Activated CD4-positive, alpha-beta T cell treated with anti-CD3 and anti-CD28 coated beads, Interleukin-2, amount 10 ng/mL, durations not matched to agents 7 days and 5 days (primary cell): ENCODE measurements around the gene ZNF644. TPM values are rescaled to one million over a fixed set of nuclear protein-coding genes. Genes with fewer than 3 reads are reported as not detected.

Experiments
- CTCF ChIA-PET: fragments of 350-600 bp; sonication (Branson Sonifier 250); formaldehyde crosslinking; loops from one replicate; lab custom pipeline; 2021; ENCODE audit warnings: antibody characterized with exemption; lab: Charles Lee
- POLR2A ChIA-PET: fragments of 350-600 bp; sonication (Branson Sonifier 250); formaldehyde crosslinking; loops from one replicate; lab custom pipeline; 2021; ENCODE audit warnings: antibody characterized with exemption; lab: Charles Lee
- DNase-seq: peaks from one replicate; pipeline ENCODE4 v3.0.0-alpha.2; 2020
- H3K27ac Mint-ChIP-seq: one replicate; pipeline ENCODE4 v1.8.0; 2021; ENCODE audit warnings: mild to moderate bottlenecking, moderate library complexity, mixed read lengths
- H3K27me3 Mint-ChIP-seq: one replicate; pipeline ENCODE4 v1.8.0; 2021; ENCODE audit warnings: mixed read lengths
- H3K36me3 Mint-ChIP-seq: one replicate; pipeline ENCODE4 v1.8.0; 2021; ENCODE audit warnings: low read depth, mixed read lengths
- H3K4me1 Mint-ChIP-seq: one replicate; pipeline ENCODE4 v1.8.0; 2021; ENCODE audit warnings: mixed read lengths
- H3K4me3 Mint-ChIP-seq: one replicate; pipeline ENCODE4 v1.8.0; 2021; ENCODE audit warnings: mild to moderate bottlenecking, moderate library complexity, mixed read lengths
- H3K9me3 Mint-ChIP-seq: one replicate; pipeline ENCODE4 v1.8.0; 2021; ENCODE audit warnings: mixed read lengths
- total RNA-seq, 2 experiments: library from RNA; stranded (reverse); gene quantifications; one replicate each; pipeline ENCODE4 v1.2.3, GENCODE V29; 2021

The ZNF644 gene
- total RNA-seq, 2 experiments from 2014 or later: 51.6 to 53.9 TPM

DNA sequence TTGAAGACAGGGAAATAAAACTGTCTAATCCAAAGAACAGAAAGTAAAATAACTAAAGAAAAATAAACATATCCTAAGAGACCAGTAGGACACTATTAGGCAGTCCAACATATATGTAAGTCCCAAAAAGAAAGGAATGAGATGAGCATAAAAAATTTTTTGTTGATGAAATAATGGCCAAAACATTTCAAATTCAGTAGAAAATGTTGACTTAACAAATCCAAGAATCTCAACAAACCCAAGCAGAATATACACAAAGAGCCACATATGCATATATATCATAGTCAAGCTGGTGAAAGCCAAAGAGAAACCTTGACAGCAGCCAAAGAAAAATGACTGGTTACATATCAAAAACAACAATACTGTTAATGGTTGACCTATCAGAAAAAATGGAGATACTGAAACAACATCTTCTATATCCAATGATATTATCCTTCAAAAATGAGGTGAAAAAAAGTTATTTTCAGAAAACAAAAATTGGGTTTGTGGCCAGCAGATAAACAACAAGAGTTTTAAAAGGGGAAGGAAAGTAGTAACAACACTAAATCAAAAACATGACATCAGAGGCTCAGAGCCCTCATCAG, 26.4 kb downstream of the ZNF644 start:
- Mint-ChIP-seq H3K4me1 (peaks cover 18% of the 10 kb centered on the region), H3K36me3 (peaks cover 81% of the 10 kb centered on the region), H3K27me3 (no peaks in the 10 kb centered on the region), H3K9me3 (peaks cover 42% of the 10 kb centered on the region), H3K4me3 (no peak overlapping the region), H3K27ac (no peak overlapping the region)
- CTCF ChIA-PET: no interaction called here
- DNase-seq: no peak
- POLR2A ChIA-PET: no interaction called here

DNA sequence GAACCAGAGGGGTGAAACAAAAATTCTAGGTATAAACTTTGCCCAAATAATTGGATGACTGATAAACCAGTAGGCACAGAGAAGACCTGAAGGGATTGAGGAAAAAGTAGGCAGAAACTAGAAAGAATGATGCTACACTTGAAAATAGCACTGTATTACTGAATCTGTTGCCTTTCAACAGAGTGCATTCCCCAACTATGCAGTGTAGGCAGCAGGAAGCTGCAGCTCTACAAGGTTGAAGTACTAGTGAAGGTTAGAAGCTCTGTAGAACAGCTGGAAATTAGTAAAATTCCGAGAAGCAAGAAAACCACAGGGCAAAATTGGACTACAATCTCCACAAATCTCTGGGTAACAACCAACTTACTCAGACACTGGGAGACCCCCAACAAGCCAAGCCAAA, 27.4 kb downstream of the ZNF644 start:
- CTCF ChIA-PET: no interaction called here
- Mint-ChIP-seq H3K9me3 (peaks cover 40% of the 10 kb centered on the region), H3K36me3 (peaks cover 83% of the 10 kb centered on the region), H3K4me3 (no peak overlapping the region), H3K27me3 (no peaks in the 10 kb centered on the region), H3K27ac (no peak overlapping the region), H3K4me1 (peaks cover 18% of the 10 kb centered on the region)
- no peak for DNase-seq
- POLR2A ChIA-PET: no interaction called here

DNA sequence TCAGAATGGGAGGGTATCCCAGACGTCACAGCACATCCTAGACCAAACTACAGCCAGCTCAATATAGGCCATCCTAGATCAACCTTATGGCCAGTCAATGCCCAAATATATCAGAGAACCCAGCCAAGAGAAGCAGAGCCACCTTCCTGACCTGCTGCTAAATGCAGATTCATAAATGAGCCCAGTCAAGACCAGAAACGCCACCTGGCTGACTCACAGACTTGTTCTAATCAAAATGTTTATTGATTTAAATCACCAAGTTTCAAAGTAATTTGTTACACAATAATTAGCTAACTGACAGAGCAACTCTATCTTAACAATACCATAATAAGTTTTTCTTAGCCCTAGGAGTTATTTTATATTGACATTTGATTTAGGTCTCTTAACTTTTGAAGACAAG, 28.6 kb downstream of the ZNF644 start:
- H3K27me3 Mint-ChIP-seq: no peaks in the 10 kb centered on the region
- peaks cover 83% of the 10 kb centered on the region for H3K36me3 Mint-ChIP-seq
- no peak overlapping the region for H3K27ac Mint-ChIP-seq
- no peak overlapping the region for H3K4me3 Mint-ChIP-seq
- no peak for DNase-seq
- H3K9me3 Mint-ChIP-seq: peaks cover 42% of the 10 kb centered on the region
- POLR2A ChIA-PET: no interaction called here
- H3K4me1 Mint-ChIP-seq: peaks cover 18% of the 10 kb centered on the region
- CTCF ChIA-PET: no interaction called here

DNA sequence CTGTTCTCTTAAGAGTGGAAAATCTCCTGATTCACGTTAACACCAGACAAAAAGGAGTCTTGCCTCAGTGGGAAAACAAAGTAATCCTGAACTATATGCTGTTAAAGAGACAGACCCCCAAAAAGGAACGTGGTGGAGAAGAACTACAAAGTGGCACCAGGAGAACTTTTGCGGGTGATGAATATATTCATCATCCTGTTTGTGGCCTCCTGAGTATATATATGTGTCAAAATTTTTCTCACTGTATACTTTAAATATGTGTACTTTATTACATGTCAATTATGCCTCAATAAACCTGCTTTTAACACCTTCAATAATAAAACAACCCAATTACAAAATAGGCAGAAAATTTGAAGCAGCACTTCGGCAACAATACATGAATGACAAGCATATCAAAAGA, 31.1 kb downstream of the ZNF644 start:
- Mint-ChIP-seq H3K27me3 (no peaks in the 10 kb centered on the region), H3K4me3 (no peak overlapping the region), H3K4me1 (peaks cover 27% of the 10 kb centered on the region), H3K36me3 (peaks cover 78% of the 10 kb centered on the region), H3K9me3 (peaks cover 40% of the 10 kb centered on the region), H3K27ac (no peak overlapping the region)
- ChIA-PET CTCF (no interaction called here), POLR2A (no interaction called here)
- no peak for DNase-seq

DNA sequence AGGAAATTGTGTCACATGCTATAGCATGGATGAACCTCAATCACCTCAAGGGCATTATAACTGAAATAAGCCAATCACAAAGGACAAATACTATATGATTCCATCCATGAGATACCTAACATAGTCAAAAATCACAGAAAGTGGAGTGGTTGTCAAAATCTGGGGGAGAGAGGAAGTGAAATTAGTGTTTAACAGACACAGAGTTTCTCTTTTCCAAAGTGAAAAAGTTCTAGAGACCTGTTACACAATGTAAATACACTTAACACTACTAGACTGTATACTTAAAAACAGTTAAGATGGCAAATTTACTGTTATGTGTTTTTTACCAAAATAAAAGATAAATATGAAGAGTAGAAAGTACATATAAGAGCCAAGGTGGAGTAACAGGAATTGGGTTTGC, 31.8 kb downstream of the ZNF644 start:
- POLR2A ChIA-PET: no interaction called here
- Mint-ChIP-seq H3K36me3 (peaks cover 70% of the 10 kb centered on the region), H3K4me3 (no peak overlapping the region)

DNA sequence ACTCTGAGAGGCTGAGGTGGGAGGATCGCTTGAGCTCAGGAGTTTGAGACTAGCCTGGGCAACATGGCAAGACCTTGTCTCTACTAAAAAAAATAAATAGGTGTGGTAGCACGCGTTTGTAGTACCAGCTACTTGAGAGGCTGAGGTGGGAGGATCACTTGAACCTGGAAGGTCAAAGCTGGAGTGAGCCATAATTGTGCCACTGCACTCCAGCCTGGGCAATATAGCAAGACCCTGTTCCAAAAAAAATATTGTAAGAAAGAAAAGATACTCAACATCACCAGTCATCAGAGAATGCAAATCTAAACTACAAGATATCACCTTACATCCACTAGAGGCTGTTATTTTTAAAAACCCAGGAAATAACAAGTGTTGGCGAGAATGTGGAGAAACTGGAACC, 32.5 kb downstream of the ZNF644 start:
- CTCF ChIA-PET: no interaction called here
- Mint-ChIP-seq H3K4me3 (no peak overlapping the region), H3K27me3 (no peaks in the 10 kb centered on the region), H3K9me3 (peaks cover 35% of the 10 kb centered on the region), H3K36me3 (peaks cover 63% of the 10 kb centered on the region), H3K4me1 (peaks cover 20% of the 10 kb centered on the region), H3K27ac (no peak overlapping the region)
- DNase-seq: no peak
- POLR2A ChIA-PET: interaction anchor here (0.6 kb wide), 1 partner anchor 897 kb away, joined by 3 read pairs; the partner anchor contains the start of gene TGFBR3

More for the DNA sequence above, 31.8 kb downstream of the ZNF644 start:
- no peak for DNase-seq
- H3K4me1 Mint-ChIP-seq: peaks cover 24% of the 10 kb centered on the region
- H3K27me3 Mint-ChIP-seq: no peaks in the 10 kb centered on the region
- peaks cover 35% of the 10 kb centered on the region for H3K9me3 Mint-ChIP-seq
- CTCF ChIA-PET: no interaction called here
- H3K27ac Mint-ChIP-seq: no peak overlapping the region

DNA sequence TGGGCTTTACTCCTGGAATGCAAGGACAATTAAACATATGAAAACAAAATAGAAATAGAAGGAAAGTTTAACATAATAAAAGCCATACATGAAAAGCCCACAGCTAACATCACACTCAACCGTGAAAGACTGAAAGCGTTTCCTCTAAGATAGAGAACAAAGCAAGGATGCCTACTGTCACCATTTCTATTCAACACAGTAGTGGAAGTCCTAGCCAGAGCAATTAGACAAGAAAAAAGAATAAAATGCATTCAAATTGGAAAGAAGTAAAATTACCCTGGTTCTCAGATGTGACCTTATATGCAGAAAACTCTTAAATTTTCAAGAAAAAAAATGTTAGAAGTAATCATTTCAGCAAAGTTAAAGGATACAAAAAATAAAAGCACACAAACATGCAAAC, 34.0 kb downstream of the ZNF644 start:
- POLR2A ChIA-PET: no interaction called here
- Mint-ChIP-seq H3K4me3 (no peak overlapping the region), H3K36me3 (peaks cover 65% of the 10 kb centered on the region), H3K9me3 (peaks cover 33% of the 10 kb centered on the region), H3K4me1 (peaks cover 24% of the 10 kb centered on the region), H3K27me3 (no peaks in the 10 kb centered on the region), H3K27ac (no peak overlapping the region)
- CTCF ChIA-PET: no interaction called here
- no peak for DNase-seq

DNA sequence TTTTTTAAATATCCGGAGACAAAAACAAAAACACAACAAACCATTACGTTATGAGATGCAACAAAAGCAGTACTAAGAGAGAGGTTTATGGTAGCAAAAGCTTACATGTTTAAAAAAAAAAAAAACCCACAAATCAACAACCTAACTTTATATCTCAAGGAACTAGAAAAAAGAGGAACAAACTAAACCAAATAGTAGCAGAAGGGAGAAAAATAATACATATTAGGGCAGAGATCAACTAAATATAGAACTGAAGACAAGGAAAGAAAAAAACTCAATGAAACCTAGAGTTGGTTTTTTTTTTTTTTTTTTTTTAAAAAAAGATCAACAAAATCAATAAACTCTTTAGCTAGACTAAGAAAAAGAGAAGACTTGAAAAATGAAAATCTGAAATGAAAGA, 34.9 kb downstream of the ZNF644 start:
- no peak for DNase-seq
- H3K9me3 Mint-ChIP-seq: peaks cover 31% of the 10 kb centered on the region
- POLR2A ChIA-PET: no interaction called here
- H3K4me3 Mint-ChIP-seq: no peak overlapping the region
- H3K4me1 Mint-ChIP-seq: peaks cover 24% of the 10 kb centered on the region
- peaks cover 64% of the 10 kb centered on the region for H3K36me3 Mint-ChIP-seq
- H3K27me3 Mint-ChIP-seq: no peaks in the 10 kb centered on the region
- CTCF ChIA-PET: interaction anchor here (0.6 kb wide), 1 partner anchor 146 kb away, joined by 3 read pairs; no protein-coding TSS in a partner anchor
- H3K27ac Mint-ChIP-seq: no peak overlapping the region

DNA sequence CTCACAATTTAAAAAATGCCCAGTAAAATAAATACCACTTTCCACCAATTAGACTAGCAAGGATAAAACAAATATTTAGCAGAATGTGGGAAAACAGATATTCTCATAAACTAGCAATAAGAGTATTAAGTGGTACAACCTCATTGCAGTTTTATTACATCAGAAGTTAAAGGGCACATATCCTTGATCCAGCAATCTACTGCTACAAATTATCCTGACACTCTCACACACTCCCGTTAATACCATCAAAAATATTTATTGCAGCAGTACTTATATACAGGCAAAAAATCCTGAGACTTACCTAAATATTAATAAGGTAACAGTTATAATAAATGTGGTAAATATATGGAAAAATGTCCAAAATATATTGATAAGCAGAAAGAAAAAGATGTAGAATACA, 44.3 kb downstream of the ZNF644 start:
- Mint-ChIP-seq H3K9me3 (no peaks in the 10 kb centered on the region), H3K27ac (no peak overlapping the region), H3K4me1 (peaks cover 9% of the 10 kb centered on the region), H3K4me3 (no peak overlapping the region), H3K27me3 (no peaks in the 10 kb centered on the region), H3K36me3 (peaks cover 42% of the 10 kb centered on the region)
- CTCF ChIA-PET: no interaction called here
- POLR2A ChIA-PET: no interaction called here
- DNase-seq: no peak

DNA sequence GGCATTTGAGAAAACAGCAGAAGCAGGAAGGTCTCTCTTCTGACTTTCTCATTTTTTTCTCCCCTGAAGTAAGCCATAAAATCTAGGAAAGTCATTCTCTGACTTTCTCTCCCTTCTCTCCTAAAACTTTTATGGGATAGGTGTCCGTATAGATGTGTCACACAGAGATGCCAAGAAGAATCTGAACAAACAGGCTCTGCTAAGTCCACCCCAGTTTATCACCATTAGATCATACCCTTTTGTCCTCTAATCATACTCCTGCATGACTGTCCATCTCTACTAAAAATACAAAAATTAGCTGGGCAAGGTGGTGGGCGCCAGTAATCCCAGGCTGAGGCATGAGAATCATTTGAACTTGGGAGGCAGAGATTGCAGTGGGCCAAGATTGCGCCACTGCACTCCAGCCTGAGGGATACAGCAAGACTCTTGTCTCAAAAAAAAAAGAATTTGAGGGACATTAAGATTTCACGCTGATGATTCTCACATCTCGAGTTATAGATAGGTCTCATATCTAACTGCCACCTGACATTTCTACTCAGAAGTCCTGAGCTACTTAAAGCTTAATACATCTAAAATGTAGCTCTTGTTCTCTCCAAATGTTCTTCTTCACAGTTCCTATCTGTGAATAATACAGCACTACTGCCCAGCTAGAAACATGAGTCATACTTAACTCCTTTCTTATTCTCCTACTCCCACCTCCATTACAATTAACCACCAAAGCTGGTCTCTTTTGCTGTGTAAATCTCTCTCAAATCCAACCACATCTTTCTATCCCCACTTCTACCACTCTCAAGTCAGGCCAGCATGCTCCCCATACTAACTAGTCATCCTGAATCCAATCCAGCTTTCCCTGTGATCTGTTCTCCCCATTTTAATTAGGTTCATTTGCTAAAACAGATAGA, 47.7 kb downstream of the ZNF644 start:
- H3K4me3 Mint-ChIP-seq: no peak overlapping the region
- no peak for DNase-seq
- peaks cover 38% of the 10 kb centered on the region for H3K36me3 Mint-ChIP-seq
- H3K4me1 Mint-ChIP-seq: peaks cover 9% of the 10 kb centered on the region
- CTCF ChIA-PET: interaction anchor here (0.9 kb wide), 1 partner anchor 18 kb away, joined by 3 read pairs; no protein-coding TSS in a partner anchor
- H3K27me3 Mint-ChIP-seq: no peaks in the 10 kb centered on the region
- no peak overlapping the region for H3K27ac Mint-ChIP-seq
- no peaks in the 10 kb centered on the region for H3K9me3 Mint-ChIP-seq
- POLR2A ChIA-PET: no interaction called here

DNA sequence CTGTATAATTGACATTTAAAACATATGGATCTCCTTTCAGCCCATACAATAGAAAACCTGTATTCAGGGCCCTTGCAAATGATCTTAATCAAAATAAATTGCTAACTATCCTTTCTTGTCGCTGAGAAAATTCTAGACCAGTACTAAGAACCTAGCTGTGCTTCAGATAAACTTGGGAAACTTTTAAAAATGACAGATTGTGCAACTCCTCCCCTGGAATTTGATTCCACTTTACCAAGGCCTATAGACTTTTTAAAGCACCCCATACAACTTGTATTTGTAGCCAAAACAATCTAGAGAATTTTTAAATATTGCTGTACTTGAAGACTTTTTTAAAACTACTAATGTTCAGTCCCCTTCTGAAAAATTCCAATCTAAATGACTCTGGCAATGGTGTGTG, 51.6 kb downstream of the ZNF644 start:
- Mint-ChIP-seq H3K27me3 (no peaks in the 10 kb centered on the region), H3K9me3 (no peaks in the 10 kb centered on the region), H3K4me1 (peaks cover 9% of the 10 kb centered on the region), H3K36me3 (peaks cover 30% of the 10 kb centered on the region), H3K27ac (no peak overlapping the region), H3K4me3 (no peak overlapping the region)
- no peak for DNase-seq
- ChIA-PET CTCF (no interaction called here), POLR2A (no interaction called here)

DNA sequence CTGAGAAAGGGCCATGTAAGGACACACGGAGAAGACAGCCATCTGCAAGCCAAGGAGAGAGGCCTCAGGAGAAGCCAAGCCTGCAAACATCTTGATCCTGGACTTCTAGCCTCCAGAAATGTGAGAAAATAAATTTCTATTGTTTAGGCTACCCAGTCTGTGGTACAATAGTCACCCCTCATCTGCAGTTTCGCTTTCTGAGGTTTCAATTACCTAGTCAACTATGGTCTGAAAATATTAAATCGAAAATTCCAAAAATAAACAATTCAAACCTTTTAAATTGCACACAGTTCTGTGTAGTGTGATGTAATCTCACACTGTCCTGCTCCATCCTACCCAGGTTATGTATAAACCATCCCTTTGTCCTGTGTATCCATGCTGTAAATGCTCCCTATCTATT, 52.6 kb downstream of the ZNF644 start:
- POLR2A ChIA-PET: no interaction called here
- CTCF ChIA-PET: no interaction called here
- H3K4me1 Mint-ChIP-seq: peaks cover 3% of the 10 kb centered on the region
- no peaks in the 10 kb centered on the region for H3K27me3 Mint-ChIP-seq
- no peak overlapping the region for H3K27ac Mint-ChIP-seq
- no peak for DNase-seq
- H3K36me3 Mint-ChIP-seq: peaks cover 24% of the 10 kb centered on the region
- no peaks in the 10 kb centered on the region for H3K9me3 Mint-ChIP-seq
- no peak overlapping the region for H3K4me3 Mint-ChIP-seq

DNA sequence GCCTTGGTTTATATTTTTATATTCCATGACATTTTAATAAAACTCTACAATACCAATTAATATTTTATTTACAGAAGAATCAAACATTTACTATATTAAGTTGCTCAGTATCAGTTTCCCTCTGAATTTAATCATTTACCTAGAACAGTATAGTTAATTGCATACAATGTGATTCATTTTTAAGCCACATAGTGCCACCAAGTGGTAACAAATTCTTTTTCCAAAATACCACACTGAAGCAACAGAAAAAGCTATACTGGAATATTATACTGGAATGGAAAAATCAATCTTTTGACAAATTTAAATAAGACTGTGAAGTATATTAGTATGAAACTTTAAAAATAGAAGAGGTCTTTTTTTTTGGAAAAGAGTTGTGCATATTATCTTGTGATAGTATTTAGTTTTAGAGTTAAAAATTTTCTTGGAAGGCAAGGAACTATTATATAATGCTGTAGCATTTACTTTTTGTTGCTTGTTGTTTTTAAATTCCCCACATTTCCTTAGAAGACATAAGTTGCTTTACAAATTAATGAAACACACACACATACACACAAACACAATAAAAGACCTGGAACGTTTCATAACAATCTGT, 57.3 kb downstream of the ZNF644 start:
- H3K4me3 Mint-ChIP-seq: no peak overlapping the region
- H3K36me3 Mint-ChIP-seq: peaks cover 5% of the 10 kb centered on the region
- H3K27me3 Mint-ChIP-seq: no peaks in the 10 kb centered on the region
- H3K27ac Mint-ChIP-seq: no peak overlapping the region
- peaks cover 12% of the 10 kb centered on the region for H3K4me1 Mint-ChIP-seq
- no peak for DNase-seq
- POLR2A ChIA-PET: no interaction called here
- no peaks in the 10 kb centered on the region for H3K9me3 Mint-ChIP-seq
- CTCF ChIA-PET: no interaction called here
